Right lobe of liver (tissue), 4 donors: ENCODE measurements around the gene SGTA.

ENCODE experiments used
- POLR2A ChIP-seq: fragments of 450-650 bp; IDR thresholded peaks from one replicate; pipeline ENCODE4 v1.6.1; 2017; ENCODE audit warnings: antibody characterized with exemption, mild to moderate bottlenecking
- TF ChIP-seq, protein P1 (sequence below), 4 donors: fragments of 200-600 bp in 3 of 4; fragments of 450-650 bp in 1 of 4; IDR thresholded peaks; one replicate each; pipeline versions ENCODE4 v1.5.1 to v1.8.0; 2016 to 2022; ENCODE audit warnings: antibody characterized with exemption in 4 of 4, mild to moderate bottlenecking in 2 of 4
- donor health status: DM: no; HTN: no; CAD: no.
- donor health status: DM: no; HTN: no; CAD: no.
- donor health status: DM: no; HTN: yes; CAD: no.

GRCh38 chr19:2717638-2718541 is 65.2 kb downstream of the SGTA start:
- TF ChIP-seq, protein P1, sequence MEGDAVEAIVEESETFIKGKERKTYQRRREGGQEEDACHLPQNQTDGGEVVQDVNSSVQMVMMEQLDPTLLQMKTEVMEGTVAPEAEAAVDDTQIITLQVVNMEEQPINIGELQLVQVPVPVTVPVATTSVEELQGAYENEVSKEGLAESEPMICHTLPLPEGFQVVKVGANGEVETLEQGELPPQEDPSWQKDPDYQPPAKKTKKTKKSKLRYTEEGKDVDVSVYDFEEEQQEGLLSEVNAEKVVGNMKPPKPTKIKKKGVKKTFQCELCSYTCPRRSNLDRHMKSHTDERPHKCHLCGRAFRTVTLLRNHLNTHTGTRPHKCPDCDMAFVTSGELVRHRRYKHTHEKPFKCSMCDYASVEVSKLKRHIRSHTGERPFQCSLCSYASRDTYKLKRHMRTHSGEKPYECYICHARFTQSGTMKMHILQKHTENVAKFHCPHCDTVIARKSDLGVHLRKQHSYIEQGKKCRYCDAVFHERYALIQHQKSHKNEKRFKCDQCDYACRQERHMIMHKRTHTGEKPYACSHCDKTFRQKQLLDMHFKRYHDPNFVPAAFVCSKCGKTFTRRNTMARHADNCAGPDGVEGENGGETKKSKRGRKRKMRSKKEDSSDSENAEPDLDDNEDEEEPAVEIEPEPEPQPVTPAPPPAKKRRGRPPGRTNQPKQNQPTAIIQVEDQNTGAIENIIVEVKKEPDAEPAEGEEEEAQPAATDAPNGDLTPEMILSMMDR (IDR thresholded peaks at IDR 0.05), result no peak
- no peak for TF ChIP-seq POLR2A
